Renal cortex interstitium (tissue), 15 donors: ENCODE measurements around the gene CASKIN2. TPM values are rescaled to one million over a fixed set of nuclear protein-coding genes. Genes with fewer than 3 reads are reported as not detected.

Source experiments
- DNase-seq, 11 donors: peaks; one replicate each; pipeline ENCODE4 v3.0.0-alpha.2; 2013; ENCODE audit warnings: low read depth in 9 of 11, low spot score in 4 of 11; ENCODE audit errors: extremely low read depth in 1 of 11
- long read RNA-seq, 16 experiments: transcript quantifications; one replicate each; lab custom pipeline, GENCODE V29; 2026
- polyA plus RNA-seq, 3 donors: library from polyadenylated mRNA; unstranded; fragments of 120-200 nt; gene quantifications; one replicate each; pipeline ENCODE4 v1.2.1, GENCODE V29; 2013; ENCODE audit not compliant: insufficient read length in 3 of 3

The CASKIN2 gene, protein sequence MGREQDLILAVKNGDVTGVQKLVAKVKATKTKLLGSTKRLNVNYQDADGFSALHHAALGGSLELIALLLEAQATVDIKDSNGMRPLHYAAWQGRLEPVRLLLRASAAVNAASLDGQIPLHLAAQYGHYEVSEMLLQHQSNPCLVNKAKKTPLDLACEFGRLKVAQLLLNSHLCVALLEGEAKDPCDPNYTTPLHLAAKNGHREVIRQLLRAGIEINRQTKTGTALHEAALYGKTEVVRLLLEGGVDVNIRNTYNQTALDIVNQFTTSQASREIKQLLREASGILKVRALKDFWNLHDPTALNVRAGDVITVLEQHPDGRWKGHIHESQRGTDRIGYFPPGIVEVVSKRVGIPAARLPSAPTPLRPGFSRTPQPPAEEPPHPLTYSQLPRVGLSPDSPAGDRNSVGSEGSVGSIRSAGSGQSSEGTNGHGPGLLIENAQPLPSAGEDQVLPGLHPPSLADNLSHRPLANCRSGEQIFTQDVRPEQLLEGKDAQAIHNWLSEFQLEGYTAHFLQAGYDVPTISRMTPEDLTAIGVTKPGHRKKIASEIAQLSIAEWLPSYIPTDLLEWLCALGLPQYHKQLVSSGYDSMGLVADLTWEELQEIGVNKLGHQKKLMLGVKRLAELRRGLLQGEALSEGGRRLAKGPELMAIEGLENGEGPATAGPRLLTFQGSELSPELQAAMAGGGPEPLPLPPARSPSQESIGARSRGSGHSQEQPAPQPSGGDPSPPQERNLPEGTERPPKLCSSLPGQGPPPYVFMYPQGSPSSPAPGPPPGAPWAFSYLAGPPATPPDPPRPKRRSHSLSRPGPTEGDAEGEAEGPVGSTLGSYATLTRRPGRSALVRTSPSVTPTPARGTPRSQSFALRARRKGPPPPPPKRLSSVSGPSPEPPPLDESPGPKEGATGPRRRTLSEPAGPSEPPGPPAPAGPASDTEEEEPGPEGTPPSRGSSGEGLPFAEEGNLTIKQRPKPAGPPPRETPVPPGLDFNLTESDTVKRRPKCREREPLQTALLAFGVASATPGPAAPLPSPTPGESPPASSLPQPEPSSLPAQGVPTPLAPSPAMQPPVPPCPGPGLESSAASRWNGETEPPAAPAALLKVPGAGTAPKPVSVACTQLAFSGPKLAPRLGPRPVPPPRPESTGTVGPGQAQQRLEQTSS (N-terminal part only)
- polyA plus RNA-seq = 10 to 100 TPM; 24.1 to 32.7 (median 28.3) TPM
- long read RNA-seq, donor 1, partial matches to known transcripts = 6 of 6 reads
- long read RNA-seq, donor 1, other reads (novel, unspliced or antisense) = 0 of 6 reads
- long read RNA-seq, donor 2, partial matches to known transcripts = 5 of 5 reads
- long read RNA-seq, donor 2, other reads (novel, unspliced or antisense) = 0 of 5 reads
- long read RNA-seq, donor 3, full-length matches to known transcripts = 2 of 9 reads
- long read RNA-seq, donor 3, partial matches to known transcripts = 7 of 9 reads
- long read RNA-seq, donor 3, other reads (novel, unspliced or antisense) = 0 of 9 reads
- long read RNA-seq, donor 4, full-length matches to known transcripts = 1 of 1 reads
- long read RNA-seq, donor 4, partial matches to known transcripts = 0 of 1 reads
- long read RNA-seq, donor 4, other reads (novel, unspliced or antisense) = 0 of 1 reads
- long read RNA-seq, donor 5 = 0 reads
- long read RNA-seq, donor 6, partial matches to known transcripts = 46 of 53 reads
- long read RNA-seq, donor 6, other reads (novel, unspliced or antisense) = 7 of 53 reads
- long read RNA-seq, donor 7, partial matches to known transcripts = 15 of 15 reads
- long read RNA-seq, donor 7, other reads (novel, unspliced or antisense) = 0 of 15 reads
- long read RNA-seq, donor 8 = 0 reads
- long read RNA-seq, donor 9, partial matches to known transcripts = 10 of 11 reads
- long read RNA-seq, donor 9, other reads (novel, unspliced or antisense) = 0 of 11 reads
- long read RNA-seq, donor 10, full-length matches to known transcripts = 2 of 7 reads
- long read RNA-seq, donor 10, partial matches to known transcripts = 5 of 7 reads
- long read RNA-seq, donor 10, other reads (novel, unspliced or antisense) = 0 of 7 reads
- long read RNA-seq, donor 11, full-length matches to known transcripts = 1 of 1 reads
- long read RNA-seq, donor 11, partial matches to known transcripts = 0 of 1 reads
- long read RNA-seq, donor 11, other reads (novel, unspliced or antisense) = 0 of 1 reads
- long read RNA-seq, donor 12 = 0 reads
- long read RNA-seq, donor 13 = 0 reads
- long read RNA-seq, donor 14 = 0 reads
- long read RNA-seq, donor 15, partial matches to known transcripts = 7 of 7 reads
- long read RNA-seq, donor 15, other reads (novel, unspliced or antisense) = 0 of 7 reads
- long read RNA-seq, donor 16, full-length matches to known transcripts = 2 of 26 reads
- long read RNA-seq, donor 16, partial matches to known transcripts = 24 of 26 reads
- long read RNA-seq, donor 16, other reads (novel, unspliced or antisense) = 0 of 26 reads

GRCh38 chr17:75515496-75516254 lies at the start of gene CASKIN2:
Gene CASKIN2 (minus strand): TSS chr17:75515537. CDS start chr17:75513804, 1,733 bp downstream.
- DNase-seq = peak; percentile 81 to 94 (median 92)

DNA sequence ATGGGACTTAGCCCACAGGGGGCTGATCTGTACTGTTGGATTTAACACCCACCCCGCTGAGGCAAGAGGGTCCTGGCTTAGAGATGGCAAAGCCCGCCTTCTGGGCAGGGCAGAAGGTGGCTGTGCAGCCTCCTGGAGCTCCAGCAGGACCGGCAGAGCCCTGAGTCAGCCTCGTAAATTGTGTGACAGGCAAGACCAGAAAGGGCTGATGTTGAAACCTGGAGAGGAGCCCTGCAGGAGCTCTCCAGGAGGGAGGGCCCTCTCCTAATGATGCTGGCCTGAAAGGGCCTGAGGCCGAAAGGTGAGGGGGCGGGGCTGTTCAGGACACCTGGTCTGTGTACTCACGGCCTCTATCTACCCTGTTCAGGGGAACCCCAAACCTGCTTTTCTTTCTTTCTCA lies 49.7 kb upstream of the CASKIN2 start:
- no peak for DNase-seq

- DNase-seq = no peak
These were observed 48.9 kb upstream of the CASKIN2 start for GRCh38 chr17:75564195-75564594.

GRCh38 chr17:75563063-75563758 lies 47.9 kb upstream of the CASKIN2 start:
- no peak for DNase-seq

GRCh38 chr17:75561927-75562603 lies 46.7 kb upstream of the CASKIN2 start:
- no peak for DNase-seq

DNA sequence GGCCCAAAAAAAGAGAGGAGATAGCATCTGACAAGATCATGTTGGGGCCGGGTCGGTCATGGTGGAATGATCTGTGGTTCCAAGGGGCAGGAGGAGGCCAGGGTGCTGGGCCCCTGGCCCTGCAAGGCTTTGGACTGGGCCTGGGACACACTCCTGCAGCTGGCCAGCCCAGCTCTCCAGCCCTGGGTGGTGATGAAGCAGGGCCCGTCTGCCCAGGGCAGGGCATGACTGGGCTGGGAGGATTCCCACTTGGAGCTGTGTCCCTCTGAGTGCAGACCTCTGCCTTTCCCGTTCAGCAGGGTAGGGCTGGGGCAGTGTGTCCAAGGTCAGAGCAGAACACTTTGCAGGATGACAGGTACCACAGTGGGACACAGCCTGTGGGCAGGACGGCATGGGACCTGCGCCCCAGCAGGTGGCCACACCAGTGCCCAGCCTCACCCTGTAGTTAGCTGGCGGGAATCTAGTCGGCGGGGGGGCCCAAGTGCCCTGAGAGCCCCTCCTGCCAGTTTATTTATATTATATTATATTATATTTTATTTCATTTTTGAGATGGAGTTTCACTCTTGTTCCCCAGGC lies 44.7 kb upstream of the CASKIN2 start:
- no peak for DNase-seq

DNA sequence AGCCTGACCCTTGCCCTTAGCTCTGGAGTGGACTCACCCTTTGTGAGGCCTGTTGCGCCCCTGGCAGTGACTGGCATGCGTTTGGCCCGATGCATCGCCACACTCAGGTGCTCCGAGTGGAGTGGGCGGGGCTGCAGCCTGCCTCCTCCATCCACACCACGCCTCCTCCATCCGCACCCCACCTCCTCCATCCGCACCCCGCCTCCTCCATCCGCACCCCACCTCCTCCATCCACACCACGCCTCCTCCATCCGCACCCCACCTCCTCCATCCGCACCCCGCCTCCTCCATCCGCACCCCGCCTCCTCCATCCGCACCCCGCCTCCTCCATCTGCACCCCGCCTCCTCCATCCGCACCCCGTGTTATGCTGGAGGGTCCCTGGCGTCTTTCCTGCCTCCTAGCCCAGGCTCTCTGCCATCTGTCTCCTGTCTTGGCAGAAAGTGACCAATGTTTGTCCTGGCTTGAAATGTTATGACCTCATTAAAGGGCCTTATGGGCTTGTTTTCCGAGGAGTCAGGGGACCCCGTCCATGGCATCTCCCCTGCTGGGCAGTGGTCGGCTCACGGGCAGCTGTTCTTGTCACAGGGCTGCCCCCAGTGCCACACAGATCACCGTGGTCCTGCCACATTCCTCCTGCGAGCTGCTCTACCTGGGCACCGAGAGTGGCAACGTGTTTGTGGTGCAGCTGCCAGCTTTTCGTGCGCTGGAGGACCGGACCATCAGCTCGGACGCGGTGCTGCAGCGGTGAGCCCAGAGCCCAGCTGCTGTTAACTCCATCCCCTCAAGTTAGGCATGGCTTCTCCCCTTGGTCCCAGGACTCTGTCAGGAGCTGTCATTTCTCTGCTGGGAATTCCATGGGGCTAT lies 43.6 kb upstream of the CASKIN2 start:
- no peak for DNase-seq

- DNase-seq = no peak
These were observed 42.7 kb upstream of the CASKIN2 start for GRCh38 chr17:75557852-75558665.

GRCh38 chr17:75557075-75557851 lies 41.9 kb upstream of the CASKIN2 start:
- peak; percentile 55 to 91 (median 78) for DNase-seq

DNA sequence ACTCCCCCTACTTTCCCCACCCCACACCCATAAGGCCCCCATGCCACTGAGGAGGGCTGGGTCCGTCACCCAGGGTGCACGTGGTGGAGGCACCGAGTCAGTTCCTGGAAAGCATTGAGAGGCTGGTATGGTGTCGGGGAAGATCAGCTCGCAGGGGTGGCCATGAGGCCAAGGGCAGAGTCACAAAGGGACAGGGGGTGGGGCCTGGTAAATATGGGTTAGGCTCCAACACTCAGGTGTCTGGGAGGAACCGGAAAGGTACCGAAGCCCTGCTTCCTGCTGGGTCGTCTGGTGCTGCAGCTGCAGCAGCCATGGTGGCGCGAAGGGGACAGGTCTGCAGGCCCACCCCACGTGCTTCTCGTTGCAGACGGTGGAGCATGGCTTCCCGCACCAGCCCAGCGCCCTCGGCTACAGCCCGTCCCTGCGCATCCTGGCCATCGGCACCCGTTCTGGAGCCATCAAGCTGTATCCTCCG lies 40.4 kb upstream of the CASKIN2 start:
- no peak for DNase-seq

DNA sequence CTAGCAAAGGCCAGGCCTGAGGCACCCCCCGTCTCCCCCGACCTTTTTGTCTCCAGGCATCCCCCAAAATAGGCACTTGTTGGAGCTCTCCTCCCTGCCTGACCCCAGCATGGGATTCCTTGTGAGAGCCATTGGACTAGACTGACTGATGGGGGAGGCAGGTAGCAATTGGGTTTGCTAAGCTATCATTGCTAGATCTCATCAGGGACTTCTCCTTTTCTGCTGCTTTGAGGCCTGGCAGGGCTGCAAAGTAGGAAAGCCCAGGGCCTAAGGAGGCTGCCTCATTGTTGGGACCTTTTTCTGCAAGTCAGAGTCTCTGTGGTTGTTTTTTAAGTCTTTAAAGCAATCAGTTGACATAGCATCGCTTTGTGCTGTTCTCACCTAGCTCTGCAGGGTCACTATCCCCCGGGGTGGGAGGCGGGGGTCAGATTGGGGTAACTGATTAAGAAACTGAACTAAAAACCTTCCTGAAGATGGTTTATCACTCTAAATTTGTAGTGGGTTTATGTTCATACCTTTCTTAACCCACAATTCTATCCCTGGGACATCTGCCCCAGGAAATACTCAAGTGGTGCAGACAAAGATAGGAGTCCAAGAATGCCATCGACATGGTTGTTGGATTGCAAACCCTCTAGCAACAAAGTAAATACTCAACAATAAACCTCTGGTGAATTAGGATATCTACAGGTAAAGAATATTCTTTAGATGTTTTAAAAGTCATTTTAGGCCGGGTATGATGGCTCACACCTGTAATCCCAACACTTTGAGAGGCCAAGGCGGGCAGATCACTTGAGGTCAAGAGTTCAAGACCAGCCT lies 38.2 kb upstream of the CASKIN2 start:
- no peak for DNase-seq
